Fibroblast of skin of scalp (primary cell): Measurements from ENCODE around the gene PDZD8. TPM values are rescaled to one million over a fixed set of nuclear protein-coding genes. Genes with fewer than 3 reads are reported as not detected.
A peak's percentile ranks its signal among the peaks of the same experiment; 100 is the strongest.

ENCODE experiments used
- DNase-seq: peaks from one replicate; pipeline ENCODE4 v3.0.0-alpha.2; 2013
- polyA plus RNA-seq, 2 experiments: library from polyadenylated mRNA; unstranded; fragments of 120-200 nt; gene quantifications; one replicate each; pipeline ENCODE4 v1.2.1, GENCODE V29; 2013; ENCODE audit not compliant: insufficient read length in 2 of 2

Gene PDZD8, protein sequence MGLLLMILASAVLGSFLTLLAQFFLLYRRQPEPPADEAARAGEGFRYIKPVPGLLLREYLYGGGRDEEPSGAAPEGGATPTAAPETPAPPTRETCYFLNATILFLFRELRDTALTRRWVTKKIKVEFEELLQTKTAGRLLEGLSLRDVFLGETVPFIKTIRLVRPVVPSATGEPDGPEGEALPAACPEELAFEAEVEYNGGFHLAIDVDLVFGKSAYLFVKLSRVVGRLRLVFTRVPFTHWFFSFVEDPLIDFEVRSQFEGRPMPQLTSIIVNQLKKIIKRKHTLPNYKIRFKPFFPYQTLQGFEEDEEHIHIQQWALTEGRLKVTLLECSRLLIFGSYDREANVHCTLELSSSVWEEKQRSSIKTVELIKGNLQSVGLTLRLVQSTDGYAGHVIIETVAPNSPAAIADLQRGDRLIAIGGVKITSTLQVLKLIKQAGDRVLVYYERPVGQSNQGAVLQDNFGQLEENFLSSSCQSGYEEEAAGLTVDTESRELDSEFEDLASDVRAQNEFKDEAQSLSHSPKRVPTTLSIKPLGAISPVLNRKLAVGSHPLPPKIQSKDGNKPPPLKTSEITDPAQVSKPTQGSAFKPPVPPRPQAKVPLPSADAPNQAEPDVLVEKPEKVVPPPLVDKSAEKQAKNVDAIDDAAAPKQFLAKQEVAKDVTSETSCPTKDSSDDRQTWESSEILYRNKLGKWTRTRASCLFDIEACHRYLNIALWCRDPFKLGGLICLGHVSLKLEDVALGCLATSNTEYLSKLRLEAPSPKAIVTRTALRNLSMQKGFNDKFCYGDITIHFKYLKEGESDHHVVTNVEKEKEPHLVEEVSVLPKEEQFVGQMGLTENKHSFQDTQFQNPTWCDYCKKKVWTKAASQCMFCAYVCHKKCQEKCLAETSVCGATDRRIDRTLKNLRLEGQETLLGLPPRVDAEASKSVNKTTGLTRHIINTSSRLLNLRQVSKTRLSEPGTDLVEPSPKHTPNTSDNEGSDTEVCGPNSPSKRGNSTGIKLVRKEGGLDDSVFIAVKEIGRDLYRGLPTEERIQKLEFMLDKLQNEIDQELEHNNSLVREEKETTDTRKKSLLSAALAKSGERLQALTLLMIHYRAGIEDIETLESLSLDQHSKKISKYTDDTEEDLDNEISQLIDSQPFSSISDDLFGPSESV
- polyA plus RNA-seq (2013, experiment 1 of 2; ENCODE audit: insufficient read length): 24.4 TPM
- 27.8 TPM for polyA plus RNA-seq (2013, experiment 2 of 2; ENCODE audit: insufficient read length)

DNA sequence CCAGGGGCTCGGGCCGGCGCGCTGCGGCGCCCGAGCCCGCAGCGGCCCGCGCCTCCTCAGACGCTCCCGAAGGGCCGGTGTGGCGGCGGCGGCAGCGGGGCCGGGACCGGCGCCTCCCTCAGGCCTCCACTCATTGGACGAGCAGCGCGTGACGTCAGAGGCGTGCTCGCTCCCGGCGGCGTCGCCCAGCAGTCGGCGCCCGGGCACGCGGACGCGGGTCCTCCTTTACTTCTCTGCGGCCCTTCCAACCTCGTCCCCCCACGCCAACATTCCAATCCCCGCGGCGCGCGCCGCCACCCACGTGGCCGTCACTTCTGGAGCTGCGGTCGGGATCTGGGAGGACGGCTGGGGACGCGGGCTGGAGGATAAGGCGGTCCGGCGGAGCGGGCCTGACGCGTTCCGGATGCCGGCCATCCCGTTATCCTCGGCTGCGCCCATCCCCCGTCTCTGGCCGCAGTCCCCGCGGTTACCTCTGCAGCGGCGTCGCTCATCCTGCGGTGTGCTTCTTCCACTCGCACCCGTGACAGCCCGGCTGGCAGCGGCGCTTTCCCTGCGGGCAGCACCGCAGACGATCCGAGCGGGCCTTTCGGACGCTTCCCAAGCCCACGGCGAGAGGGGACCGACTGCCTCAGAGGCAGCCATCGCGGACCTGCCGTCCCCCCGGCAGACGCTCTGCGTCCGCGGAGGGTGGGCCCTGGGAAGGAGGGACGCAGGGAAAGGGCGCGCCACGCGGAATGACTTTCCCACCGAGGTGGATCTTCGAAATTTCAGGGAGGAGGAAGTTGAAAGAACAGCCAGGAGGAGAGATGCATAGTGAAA, at the start of gene PDZD8:
PDZD8 (minus strand) TSS at position 81 of the 819 bp plus-strand sequence. CDS start 213 bp downstream, outside the sequence.
- DNase-seq: peak; percentile 95

DNA sequence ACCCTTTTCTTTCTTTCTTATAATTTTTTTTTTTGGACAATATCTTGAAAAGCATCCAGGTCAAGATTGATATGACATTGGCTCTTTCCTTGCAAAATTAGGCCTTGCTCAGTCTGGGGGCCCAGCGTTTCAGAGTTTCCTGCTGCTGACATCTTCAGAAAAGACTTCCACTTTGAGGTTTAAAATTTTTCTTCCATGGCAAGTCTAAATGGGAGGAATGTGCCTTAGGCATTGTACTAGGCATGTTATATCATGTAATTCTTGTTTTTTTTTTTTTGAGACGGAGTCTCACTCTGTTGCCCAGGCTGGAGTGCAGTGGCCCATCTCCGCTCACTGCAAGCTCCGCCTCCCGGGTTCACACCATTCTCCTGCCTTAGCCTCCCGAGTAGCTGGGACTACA, 48.9 kb upstream of the PDZD8 start:
- no peak for DNase-seq

DNA sequence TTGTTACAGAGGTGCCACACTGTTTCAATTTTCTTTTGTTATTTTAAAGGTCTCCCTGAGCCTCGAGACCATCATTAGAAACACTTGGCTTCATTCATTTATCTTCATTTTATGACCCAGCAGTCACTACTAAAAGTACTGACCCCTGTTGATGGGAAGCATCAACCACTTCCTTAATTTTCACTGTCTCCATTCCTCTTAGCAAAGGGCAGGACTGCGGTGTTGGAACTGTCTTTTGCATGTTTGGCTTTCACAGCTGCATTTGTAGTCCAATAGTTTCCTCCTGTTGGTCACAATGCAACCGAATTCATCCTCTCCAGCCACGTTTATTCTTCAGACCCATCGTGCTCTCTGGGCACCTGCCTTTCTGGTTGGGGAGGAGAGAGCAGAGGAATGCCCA, 46.7 kb upstream of the PDZD8 start:
- DNase-seq: no peak

DNA sequence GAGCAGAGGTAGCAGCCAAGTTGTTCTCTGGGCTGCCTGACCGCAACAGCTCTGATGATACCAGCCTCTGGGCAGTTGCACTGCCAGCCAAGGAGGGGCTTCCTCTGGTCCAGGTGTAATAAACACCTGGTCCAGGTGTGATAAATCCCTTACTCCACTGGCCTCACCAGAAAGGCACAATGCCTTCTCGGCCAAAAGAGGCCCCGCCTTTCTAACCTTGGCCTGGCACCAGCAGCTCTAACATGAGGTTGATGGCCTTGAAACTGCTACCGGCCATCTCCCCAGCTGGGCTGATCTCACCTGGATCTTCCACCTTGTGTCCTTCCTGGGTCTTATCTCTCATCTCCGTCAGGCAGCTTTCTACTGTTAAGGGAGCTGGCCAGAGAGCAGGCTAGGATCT, 45.5 kb upstream of the PDZD8 start:
- no peak for DNase-seq

DNA sequence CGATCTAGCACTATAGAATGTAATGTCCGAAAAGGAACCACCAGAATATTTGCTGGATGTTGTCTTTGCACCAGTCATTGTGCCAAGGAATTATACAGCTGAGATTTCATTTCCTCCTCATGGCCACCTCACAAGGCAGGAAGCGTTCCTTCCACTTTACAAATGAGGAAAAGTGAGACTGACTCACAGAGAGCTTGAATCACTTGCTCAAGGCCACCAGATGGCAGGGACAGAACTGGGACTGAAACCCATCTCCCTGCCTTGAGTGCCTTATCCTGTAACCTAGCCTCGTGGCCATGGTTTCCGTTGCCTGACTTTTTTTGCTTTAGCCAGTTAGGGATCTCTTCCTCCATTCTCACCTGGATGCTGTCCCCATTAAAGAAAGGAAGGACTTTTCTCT, 44.7 kb upstream of the PDZD8 start:
- no peak for DNase-seq

DNA sequence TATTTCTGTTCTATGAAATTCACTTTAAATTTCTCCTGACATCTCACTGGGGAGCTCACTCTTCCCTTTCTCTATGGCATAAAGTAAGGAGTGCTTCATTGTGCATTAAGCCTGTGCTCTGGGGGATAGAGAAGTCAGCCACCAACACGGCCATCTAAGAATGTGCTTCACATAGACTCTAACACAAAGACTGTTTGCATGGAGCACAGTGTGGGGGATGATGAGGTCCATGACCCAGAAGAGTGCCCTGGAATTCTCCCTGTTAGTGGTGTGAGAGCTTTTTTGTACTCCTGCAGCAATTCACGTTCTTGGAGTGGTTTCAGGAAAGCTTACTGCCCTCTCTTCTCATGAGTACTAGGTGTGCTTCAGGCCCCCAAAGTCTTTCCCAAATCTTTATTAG, 43.9 kb upstream of the PDZD8 start:
- DNase-seq: no peak

DNA sequence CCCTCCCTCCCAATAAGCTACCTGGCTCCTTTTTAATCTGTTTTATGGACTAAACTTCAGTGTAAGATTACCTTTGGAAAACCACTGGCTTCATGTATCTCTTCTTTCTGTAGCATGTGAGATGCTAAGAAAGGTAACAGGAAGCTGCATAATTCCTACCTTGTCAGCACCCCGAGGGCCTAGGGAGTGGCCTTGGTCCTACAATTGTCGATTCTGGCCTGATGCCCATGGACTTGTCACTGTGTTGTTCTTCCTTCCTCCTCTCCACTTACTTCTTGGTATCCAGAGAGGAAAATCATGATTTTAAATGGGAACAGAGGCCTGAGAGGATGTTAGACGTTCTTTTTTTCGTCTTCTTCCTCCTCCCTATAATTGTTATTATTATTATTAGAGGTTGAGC, 42.9 kb upstream of the PDZD8 start:
- DNase-seq: no peak

DNA sequence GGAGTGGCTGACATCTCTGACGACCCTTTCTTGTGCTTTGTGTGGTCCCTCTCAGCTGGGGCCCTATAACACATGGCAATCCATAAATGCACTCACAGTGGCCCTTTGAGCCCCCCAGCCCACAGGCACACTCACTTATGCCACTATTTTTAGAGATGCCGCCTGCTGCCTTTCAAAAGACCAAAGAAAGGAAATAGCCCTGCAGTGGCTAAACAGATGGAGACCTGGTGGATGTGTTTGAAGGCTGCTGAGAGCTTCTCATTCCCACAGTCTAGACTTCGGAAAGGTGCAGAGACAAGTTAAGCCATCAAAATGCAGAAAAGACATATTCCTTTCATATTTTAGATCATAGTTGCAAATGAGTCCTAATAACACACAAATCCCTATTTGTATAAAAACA, 42.0 kb upstream of the PDZD8 start:
- no peak for DNase-seq

DNA sequence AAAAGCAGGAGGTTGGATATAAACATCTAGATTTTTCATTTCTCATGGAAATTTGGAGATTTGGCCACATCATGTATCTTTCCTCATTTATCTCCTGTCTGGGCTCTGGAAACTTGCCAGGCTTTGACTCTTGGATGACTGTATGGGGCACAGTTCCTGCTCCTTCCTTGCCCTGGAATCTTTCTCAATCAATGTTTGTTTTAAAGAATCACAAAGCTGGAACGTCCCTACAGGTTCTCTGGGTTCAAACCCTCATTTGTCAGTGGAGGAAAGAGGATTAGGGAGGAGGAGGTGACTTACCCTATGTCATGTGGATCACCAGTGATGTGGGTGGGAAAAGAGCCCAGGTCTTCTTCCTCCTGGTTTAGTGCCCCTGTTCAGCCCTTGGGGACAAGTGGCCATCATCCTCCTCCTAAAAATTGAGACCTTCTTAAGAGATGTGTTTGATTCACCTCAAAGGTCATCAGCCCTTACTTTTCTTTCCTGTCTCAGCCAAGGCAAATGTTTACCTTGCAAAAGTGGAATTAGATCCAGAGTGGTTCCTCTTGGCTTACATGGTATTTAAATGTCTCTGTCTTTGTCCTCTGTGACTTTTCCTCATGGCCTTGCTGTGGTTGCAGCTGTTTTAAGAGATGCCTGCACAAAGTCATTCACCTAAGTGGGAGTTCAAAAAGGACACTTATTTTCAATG, 38.8 kb upstream of the PDZD8 start:
- DNase-seq: peak; percentile 29

DNA sequence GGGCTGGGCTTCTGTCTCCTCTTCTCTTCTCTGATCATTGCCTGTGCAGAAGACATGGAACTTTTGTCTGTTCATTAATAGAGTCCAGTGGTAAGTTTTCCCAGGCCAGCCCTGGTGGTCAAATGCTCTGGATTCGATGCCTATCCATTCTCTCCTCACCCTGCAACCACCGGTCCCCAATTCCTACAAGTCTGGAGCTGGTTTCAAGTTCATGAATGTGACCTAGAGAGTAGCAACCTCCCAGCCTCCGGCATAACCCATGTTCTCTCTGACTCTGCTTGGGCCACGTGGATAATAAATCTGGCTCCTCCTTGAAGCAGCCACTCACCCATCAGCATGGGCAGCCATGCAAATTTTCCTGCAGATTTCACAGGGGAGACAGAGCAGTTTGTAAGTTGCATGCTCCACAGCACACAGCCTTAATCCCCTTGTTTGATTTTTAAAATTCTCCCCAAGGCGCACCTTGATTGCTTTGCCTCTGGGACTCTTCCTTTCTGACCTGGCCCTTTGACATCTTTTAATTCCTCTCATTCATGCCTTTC, 37.3 kb upstream of the PDZD8 start:
- no peak for DNase-seq

DNA sequence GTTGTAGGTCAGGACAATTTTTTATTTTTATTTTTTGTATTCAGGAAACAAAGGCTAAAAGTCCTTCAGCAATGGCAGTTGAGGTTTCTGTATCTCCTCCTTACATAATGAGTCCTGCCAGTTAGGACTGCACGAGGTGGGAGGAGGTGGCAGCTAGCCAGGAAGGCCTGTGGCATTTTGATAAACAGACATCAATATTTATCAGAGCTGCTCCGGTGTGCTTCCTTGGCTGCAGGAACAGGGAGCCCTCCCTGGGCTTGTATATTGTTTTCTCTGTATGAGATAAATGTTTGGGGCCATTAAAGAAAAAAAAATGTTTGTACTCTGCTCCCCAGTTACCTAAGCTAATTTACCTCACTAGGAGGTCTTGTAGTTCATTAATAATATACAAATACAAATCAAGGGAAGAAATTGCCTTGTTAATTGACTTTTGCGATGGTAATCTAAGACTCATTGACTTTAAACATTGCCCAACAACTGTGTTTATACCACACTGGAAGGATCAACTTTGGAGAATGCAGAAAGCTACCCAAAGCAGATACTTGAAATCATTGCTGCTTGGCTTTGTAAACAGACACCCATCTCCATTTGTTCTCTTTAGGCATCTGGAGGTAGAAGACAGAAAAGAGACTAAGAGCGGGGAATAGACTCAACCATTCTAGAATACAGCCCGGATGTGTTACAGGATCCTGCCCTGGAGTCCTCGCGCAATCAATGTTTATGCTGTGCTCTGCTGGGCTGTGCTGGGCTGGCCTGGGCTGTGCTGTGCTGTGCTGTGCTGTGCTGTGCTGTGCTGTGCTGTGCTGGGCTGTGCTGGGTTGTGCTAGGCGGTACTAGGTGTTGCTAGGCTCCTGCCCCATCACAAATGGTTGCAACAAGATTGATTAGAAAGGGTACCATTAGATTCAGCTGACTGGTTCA, 36.5 kb upstream of the PDZD8 start:
- DNase-seq: no peak

DNA sequence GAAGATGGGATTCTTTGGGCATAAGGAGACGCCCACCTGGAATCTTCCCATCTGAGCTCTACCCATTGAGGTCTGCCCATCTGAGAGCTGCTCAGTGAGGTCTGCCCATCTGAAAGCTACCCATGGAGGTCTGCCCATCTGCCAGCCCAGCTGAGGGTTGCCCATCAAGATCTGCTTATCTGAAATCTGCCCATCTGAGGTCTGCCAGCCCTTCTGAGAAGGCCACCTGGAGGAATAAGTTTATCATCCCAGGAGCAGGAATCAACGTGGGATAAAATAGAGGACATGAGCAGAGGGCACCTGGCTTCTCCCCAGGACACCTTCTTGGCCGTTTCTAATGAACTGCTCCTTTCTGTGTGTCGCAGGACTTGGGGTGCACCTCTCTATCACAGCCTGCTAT, 35.3 kb upstream of the PDZD8 start:
- DNase-seq: no peak

DNA sequence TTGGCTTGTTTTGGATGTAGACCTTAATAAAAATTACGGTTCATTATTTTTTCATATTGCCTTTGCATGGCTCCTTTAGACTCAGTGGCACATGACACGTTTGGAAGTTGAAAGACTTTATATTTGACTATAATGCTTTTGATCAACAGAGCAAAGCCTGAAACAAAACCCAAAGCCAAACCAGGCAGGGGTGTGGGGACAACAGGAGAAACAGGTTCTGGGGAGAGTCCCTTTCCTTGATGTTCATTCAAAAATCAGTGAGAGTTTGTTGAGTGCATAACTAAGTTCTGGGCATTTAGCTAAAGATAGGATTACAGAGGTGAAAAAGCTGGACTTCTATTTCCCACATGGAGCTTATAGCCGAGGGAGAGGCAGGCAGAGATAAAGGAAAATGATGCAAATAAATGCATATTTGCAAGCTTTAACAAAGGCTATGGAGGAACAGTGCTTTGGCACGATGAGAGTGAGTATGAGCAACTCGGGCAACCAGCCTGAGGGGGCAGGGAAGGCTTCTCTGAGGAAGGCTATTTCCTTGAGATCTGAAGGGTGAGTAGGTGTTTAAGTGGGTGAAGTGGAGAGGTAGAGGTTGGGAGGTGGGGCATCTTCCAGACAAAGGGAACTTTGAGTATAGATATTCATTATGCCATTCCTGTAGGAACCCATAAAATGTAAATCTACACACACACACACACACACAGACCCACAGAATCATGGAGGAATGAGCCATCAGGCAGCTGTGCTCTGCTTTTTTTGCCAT, 34.5 kb upstream of the PDZD8 start:
- DNase-seq: no peak

DNA sequence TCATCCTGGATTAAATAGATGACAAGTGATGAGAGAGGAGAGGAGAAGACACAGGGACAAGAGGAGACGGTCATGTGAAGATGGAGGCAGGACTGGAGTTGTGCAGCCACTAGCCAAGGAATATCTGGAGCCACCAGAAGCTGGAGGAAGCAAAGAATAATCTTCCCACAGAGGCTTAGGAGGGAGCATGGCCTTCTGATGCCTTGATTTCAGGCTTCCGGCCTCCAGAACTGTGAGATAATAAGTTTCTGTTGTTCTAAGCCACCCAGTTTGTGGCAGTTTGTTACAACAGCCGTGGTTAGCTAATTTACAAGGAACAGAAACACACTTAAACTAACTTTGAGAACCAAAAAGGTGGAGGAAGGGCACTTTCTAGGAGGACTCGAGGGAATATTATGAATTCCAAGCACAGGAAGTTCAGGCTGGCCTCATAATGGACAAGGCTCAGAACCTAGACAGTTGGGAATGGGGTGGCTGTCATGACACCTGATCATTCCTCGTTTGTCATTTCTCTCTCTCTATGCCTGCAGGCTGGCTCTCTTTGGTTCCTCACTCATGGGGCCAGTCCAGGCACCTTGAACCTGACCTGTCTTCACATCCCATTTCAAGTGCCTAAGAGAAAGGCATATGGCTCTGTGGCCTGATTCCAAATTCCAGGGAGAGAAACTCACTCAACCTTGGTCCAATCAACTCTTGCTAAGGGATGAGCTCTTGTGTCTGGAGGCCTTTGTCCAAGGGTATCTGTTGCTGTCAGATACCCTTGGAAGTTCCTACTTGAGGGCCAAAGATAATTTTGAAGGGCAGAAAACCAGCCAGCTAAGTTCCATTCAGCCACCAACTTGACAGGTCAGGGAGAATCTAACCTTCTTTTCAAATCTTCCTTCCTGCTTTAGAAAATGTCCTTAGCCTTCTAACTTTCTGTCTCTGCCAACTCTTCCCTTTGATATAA, 33.5 kb upstream of the PDZD8 start:
- no peak for DNase-seq

DNA sequence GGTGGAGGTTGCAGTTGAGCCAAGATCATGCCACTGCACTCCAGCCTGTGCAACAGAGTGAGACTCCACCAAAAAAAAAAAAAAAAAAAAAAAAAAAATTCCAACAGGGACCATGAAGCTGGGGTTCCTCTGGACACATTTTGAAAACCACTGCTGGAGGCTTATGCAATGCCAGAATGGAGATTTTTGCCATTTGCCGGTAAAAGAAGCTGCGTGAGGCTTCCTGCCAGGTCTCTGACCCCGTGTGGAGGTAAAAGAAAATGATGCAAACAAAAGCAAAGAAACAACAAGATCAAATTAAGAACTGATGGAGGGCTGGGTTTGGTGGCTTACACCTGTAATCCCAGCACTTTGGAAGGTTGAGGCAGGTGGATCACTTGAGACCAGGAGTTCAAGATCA, 30.5 kb upstream of the PDZD8 start:
- no peak for DNase-seq

DNA sequence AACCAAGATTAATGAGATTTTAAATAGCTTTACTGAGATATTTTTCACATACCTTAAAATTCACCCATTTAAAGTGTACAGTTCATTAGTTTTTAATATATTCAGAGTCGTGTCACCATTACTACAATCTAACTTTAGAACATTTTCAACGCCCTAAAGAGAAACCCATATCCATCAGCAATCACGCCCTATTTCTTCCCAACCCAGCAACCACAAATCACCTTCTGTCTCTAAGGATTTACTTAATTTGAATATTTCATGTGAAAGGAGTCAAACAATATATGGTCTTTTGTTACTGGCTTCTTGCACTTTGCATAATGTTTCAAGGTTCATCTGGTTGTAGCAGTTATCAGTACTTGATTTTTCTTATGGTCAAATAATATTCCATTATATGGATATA, 25.1 kb upstream of the PDZD8 start:
- DNase-seq: no peak

DNA sequence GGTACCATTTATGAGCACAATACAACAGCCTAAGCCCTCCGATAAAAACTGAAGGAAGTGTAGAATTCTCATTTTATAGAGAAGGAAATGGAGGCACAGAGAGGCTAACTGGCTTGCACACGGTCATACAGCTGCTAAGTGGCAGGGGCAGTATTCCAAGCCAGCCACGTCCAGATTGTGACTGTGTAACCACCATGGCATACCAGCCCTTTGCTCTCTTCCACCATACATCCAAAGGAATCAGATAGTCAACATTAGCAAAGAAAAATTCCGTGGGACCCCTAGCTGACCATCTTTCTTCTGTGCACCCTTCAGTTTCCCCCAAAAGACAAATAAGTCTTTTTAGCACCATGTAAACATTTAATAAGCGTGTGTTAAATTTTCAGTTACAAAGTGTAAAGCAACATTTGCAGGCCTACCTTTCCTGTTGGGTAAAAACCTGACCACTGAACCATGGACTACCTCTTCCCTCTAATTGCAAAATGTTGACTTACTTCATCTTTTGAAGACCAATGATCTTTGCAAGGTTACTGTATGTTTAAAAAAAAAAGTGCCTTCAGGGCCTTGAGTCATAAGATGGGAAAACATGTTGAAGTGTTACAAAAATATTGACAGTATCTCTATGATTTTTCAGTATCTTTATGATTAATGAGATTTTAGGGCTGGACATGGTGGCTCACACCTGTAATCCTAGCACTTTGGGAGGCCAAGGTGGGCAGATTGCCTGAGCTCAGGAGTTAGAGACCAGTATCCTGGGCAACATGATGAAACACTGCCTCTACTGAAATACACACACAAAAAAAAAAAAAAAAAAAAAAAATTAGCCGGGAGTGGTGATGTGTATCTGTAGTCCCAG, 24.3 kb upstream of the PDZD8 start:
- no peak for DNase-seq
